HG02870 (cell line): Measurements from ENCODE around the gene GRIN2A.

Experiments used
- ATAC-seq: cut with Tn5 transposase; IDR thresholded peaks from one replicate; pipeline ENCODE4 v1.9.1; 2021; ENCODE audit warnings: mild to moderate bottlenecking, moderate library complexity; ENCODE audit not compliant: unreplicated experiment

GRIN2A gene

GRCh38 chr16:9870962-9871361 is 311.3 kb downstream of the GRIN2A start:
- ATAC-seq = no peak

GRCh38 chr16:9869776-9870175 is 312.5 kb downstream of the GRIN2A start:
- no peak for ATAC-seq

- ATAC-seq = no peak
These were observed 313.6 kb downstream of the GRIN2A start for GRCh38 chr16:9868606-9869149.

GRCh38 chr16:9867176-9867575 is 315.1 kb downstream of the GRIN2A start:
- ATAC-seq = no peak

GRCh38 chr16:9864461-9864860 is 317.8 kb downstream of the GRIN2A start:
- no peak for ATAC-seq

GRCh38 chr16:9862327-9862726 is 319.9 kb downstream of the GRIN2A start:
- no peak for ATAC-seq

- no peak for ATAC-seq
These were observed 321.4 kb downstream of the GRIN2A start for GRCh38 chr16:9860876-9861275.

GRCh38 chr16:9859701-9860327 is 322.4 kb downstream of the GRIN2A start:
- no peak for ATAC-seq

GRCh38 chr16:9854675-9855074 is 327.6 kb downstream of the GRIN2A start:
- ATAC-seq = no peak

- no peak for ATAC-seq
These were observed 330.2 kb downstream of the GRIN2A start for GRCh38 chr16:9852003-9852402.

- no peak for ATAC-seq
These were observed 331.4 kb downstream of the GRIN2A start for GRCh38 chr16:9850817-9851216.

GRCh38 chr16:9849697-9850245 is 332.5 kb downstream of the GRIN2A start:
- no peak for ATAC-seq

GRCh38 chr16:9847146-9847545 is 335.1 kb downstream of the GRIN2A start:
- no peak for ATAC-seq

- no peak for ATAC-seq
These were observed 335.7 kb downstream of the GRIN2A start for GRCh38 chr16:9846362-9847099.

- ATAC-seq = no peak
These were observed 336.4 kb downstream of the GRIN2A start for GRCh38 chr16:9845661-9846361.

GRCh38 chr16:9844361-9844760 is 337.9 kb downstream of the GRIN2A start:
- ATAC-seq = no peak

- ATAC-seq = no peak
These were observed 338.7 kb downstream of the GRIN2A start for GRCh38 chr16:9843424-9844018.

GRCh38 chr16:9840761-9841665 is 341.2 kb downstream of the GRIN2A start:
- peak; percentile 81 for ATAC-seq

GRCh38 chr16:9837481-9837880 is 344.7 kb downstream of the GRIN2A start:
- no peak for ATAC-seq

GRCh38 chr16:9836118-9836736 is 346.0 kb downstream of the GRIN2A start:
- no peak for ATAC-seq
